Left ventricle myocardium inferior (tissue), 1 donor: Measurements from ENCODE around the gene MEF2D. TPM values are rescaled to one million over a fixed set of nuclear protein-coding genes. Genes with fewer than 3 reads are reported as not detected.

Experiments used
- DNase-seq: peaks from one replicate; pipeline ENCODE4 v3.0.0-alpha.2; 2020
- H3K27ac ChIP-seq: fragments of 200-600 bp; replicated peaks from 2 replicates; pipeline ENCODE4 v1.8.0; 2021
- H3K27me3 ChIP-seq: fragments of 200-600 bp; 2 replicates; pipeline ENCODE4 v1.8.0; 2021; ENCODE audit warnings: low read depth
- H3K36me3 ChIP-seq: fragments of 200-600 bp; 2 replicates; pipeline ENCODE4 v1.8.0; 2021
- H3K4me1 ChIP-seq: fragments of 200-600 bp; 2 replicates; pipeline ENCODE4 v1.8.0; 2021
- H3K4me3 ChIP-seq: fragments of 200-600 bp; 2 replicates; pipeline ENCODE4 v1.8.0; 2021; ENCODE audit warnings: mild to moderate bottlenecking, moderate library complexity
- H3K9me3 ChIP-seq: fragments of 200-600 bp; replicated peaks from 2 replicates; pipeline ENCODE4 v1.8.0; 2021
- intact Hi-C: fragments of 100-400 bp; cut with micrococcal nuclease; formaldehyde crosslinking; loops from one replicate; pipeline ENCODE4 v1.11.0; 2022
- total RNA-seq: library from RNA; stranded (reverse); fragmentation: NEBNext Ultra II Directional; extraction: Animal tissue kit (Norgen Biotek cat#: 25700); gene quantifications from one replicate; pipeline ENCODE4 v1.2.1, GENCODE V29; 2021
- TF ChIP-seq, protein P1 (sequence below): fragments of 200-600 bp; IDR thresholded peaks from 2 replicates; pipeline ENCODE4 v1.8.0; 2021; ENCODE audit warnings: antibody characterized with exemption, mild to moderate bottlenecking, borderline replicate concordance
- donor health status: DM: no; HTN: yes; CAD: no; lungs with severe emphysema.

Gene MEF2D
- total RNA-seq, 1 donor from 2014 or later, result 96.8 TPM

DNA sequence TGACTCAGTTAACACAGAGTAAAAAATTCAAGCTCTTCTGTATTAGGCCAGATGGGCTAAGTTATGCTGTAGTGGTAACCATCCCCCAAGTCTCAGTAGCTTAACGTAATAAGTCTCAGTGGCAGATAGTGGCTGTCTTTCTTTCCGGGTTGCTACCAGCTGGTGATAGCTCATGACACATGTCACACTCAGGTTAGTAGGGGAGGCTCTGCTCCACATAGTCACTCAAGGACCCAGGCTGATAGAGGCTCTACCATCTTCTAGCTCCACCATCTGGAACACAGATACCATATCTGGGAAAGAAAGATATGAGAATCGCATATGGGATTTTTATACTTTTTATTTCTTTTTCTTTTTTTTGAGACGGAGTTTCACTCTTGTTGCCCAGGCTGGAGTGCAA, 16.2 kb upstream of the MEF2D start:
- TF ChIP-seq, protein P1, sequence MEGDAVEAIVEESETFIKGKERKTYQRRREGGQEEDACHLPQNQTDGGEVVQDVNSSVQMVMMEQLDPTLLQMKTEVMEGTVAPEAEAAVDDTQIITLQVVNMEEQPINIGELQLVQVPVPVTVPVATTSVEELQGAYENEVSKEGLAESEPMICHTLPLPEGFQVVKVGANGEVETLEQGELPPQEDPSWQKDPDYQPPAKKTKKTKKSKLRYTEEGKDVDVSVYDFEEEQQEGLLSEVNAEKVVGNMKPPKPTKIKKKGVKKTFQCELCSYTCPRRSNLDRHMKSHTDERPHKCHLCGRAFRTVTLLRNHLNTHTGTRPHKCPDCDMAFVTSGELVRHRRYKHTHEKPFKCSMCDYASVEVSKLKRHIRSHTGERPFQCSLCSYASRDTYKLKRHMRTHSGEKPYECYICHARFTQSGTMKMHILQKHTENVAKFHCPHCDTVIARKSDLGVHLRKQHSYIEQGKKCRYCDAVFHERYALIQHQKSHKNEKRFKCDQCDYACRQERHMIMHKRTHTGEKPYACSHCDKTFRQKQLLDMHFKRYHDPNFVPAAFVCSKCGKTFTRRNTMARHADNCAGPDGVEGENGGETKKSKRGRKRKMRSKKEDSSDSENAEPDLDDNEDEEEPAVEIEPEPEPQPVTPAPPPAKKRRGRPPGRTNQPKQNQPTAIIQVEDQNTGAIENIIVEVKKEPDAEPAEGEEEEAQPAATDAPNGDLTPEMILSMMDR, result no peak
- Histone ChIP-seq H3K36me3 (no peaks in the 10 kb centered on the region), H3K4me3 (no peak overlapping the region), H3K9me3 (no peaks in the 10 kb centered on the region), H3K4me1 (no peaks in the 10 kb centered on the region), H3K27ac (no peak overlapping the region), H3K27me3 (no peaks in the 10 kb centered on the region)
- intact Hi-C loops, result no loop called here
- no peak for DNase-seq

DNA sequence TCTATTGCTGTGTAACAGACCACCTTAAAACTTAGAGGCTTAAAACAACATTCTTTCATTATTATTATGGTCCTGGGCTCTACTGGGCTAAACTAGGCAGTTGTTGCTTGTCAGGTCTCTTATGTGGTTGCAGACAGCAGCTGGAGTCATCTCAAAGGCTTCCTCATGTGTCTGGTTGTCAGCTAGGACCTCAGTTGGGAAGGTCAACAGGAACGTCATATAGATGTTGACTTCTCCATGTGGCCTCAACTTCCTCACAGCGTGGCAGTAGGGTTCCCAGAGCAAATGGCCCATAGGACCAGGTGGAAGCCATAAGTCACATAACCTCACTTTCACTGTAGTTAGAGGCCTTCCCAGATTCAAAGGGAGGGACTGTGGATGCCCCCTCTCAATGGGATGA, 15.4 kb upstream of the MEF2D start:
- Histone ChIP-seq H3K27ac (no peak overlapping the region), H3K27me3 (no peaks in the 10 kb centered on the region), H3K4me3 (no peak overlapping the region), H3K36me3 (no peaks in the 10 kb centered on the region), H3K4me1 (peaks cover 5% of the 10 kb centered on the region), H3K9me3 (no peaks in the 10 kb centered on the region)
- no peak for DNase-seq
- TF ChIP-seq, protein P1, result no peak
- intact Hi-C loops, result no loop called here

GRCh38 chr1:156513185-156513584, 12.6 kb upstream of the MEF2D start:
- no peaks in the 10 kb centered on the region for H3K27me3 ChIP-seq
- H3K9me3 ChIP-seq, result no peaks in the 10 kb centered on the region
- no peak overlapping the region for H3K27ac ChIP-seq
- no peaks in the 10 kb centered on the region for H3K36me3 ChIP-seq
- H3K4me3 ChIP-seq, result no peak overlapping the region
- DNase-seq, result no peak
- intact Hi-C loops, result no loop called here
- H3K4me1 ChIP-seq, result peaks cover 32% of the 10 kb centered on the region
- TF ChIP-seq, protein P1, result no peak

GRCh38 chr1:156511644-156512043, 11.1 kb upstream of the MEF2D start:
- intact Hi-C loops, result no loop called here
- TF ChIP-seq, protein P1, result no peak
- no peaks in the 10 kb centered on the region for H3K27me3 ChIP-seq

GRCh38 chr1:156510709-156511108, 10.1 kb upstream of the MEF2D start:
- Histone ChIP-seq H3K4me1 (peaks cover 49% of the 10 kb centered on the region), H3K36me3 (no peaks in the 10 kb centered on the region), H3K4me3 (peak overlapping the region; percentile 17), H3K27ac (peak overlapping the region; percentile 100), H3K27me3 (no peaks in the 10 kb centered on the region), H3K9me3 (no peaks in the 10 kb centered on the region)
- TF ChIP-seq, protein P1, result no peak
- peak; percentile 85 for DNase-seq
- intact Hi-C loops, result no loop called here

More at GRCh38 chr1:156511644-156512043, 11.1 kb upstream of the MEF2D start:
- H3K4me1 ChIP-seq, result peaks cover 40% of the 10 kb centered on the region
- no peaks in the 10 kb centered on the region for H3K36me3 ChIP-seq
- peak overlapping the region; percentile 100 for H3K27ac ChIP-seq
- no peak overlapping the region for H3K4me3 ChIP-seq
- no peak for DNase-seq
- H3K9me3 ChIP-seq, result no peaks in the 10 kb centered on the region
